GM12801 (cell line): ENCODE measurements around the gene TENM3.

ENCODE experiments used
- CTCF ChIP-seq: IDR thresholded peaks from one replicate; pipeline ENCODE4 v1.5.1; 2011; ENCODE audit warnings: control low read depth; ENCODE audit not compliant: insufficient read length; ENCODE audit errors: extremely low read depth

The TENM3 gene

DNA sequence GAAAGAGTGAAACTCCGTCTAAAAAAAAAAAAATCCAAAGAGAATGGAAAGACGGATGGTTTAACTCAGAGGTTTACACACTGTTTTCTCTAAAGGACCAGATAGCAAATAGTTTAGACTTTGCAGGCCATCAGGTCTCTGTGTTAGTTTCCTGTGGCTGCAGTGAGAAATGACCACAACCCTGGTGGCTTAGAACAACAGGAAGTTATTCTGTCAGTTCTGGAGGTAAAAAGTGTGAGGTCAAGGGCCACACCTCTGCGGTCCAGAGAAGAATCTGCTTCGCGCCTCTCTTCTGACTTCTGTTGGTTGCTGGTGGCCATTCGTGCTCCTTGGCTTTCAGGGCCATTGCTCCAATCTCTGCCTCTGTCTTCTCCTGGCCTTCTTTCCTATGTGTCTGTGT lies 76.9 kb downstream of the TENM3 start:
- TF ChIP-seq CTCF = no peak

GRCh38 chr4:182320580-182320979 lies 77.4 kb downstream of the TENM3 start:
- TF ChIP-seq CTCF = no peak

GRCh38 chr4:182324282-182324681 lies 81.1 kb downstream of the TENM3 start:
- no peak for TF ChIP-seq CTCF

DNA sequence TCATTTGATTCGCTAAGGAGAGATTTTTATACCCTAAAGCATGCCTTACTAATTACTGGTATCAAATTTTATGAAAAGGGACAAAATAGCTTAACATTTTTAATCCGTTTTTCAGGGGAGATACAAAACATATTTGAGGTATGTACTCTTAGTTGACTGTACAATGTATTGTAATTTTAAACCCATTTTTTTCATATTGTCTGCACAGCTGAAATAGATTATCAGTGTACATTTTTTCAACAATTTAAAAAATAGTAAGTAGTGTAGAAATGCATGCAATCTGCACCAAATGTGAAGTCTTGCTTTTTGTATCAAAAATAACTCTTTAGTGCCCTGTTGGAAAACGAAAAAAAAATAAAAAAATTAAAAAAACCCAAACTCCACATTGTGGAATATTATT lies 82.2 kb downstream of the TENM3 start:
- no peak for TF ChIP-seq CTCF

GRCh38 chr4:182325848-182326255 lies 82.7 kb downstream of the TENM3 start:
- no peak for TF ChIP-seq CTCF

- no peak for TF ChIP-seq CTCF
Measured at GRCh38 chr4:182328505-182328904, 85.3 kb downstream of the TENM3 start.

- no peak for TF ChIP-seq CTCF
Measured at GRCh38 chr4:182337366-182337765, 94.2 kb downstream of the TENM3 start.

- TF ChIP-seq CTCF = no peak
Measured at GRCh38 chr4:182338063-182338462, 94.9 kb downstream of the TENM3 start.
